Measurements from ENCODE around the gene C11orf24.

DNA sequence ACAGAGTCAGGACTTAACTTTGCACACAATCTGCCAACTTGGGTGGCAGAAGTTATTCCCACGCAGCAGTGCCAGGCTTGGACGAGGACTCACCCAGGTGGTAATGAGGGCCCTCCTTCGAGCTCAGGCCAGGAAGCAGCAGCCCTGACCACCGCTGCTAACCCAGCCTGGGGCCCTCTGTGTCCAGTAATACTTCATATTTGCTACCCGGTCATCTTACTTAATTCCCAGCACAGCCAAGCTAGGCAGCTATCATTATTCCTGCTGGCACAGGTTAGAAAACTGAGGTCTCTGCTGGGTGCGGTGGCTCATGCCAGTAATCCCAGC, 25.2 kb upstream of the C11orf24 start:
- TF ChIP-seq, protein P1, sequence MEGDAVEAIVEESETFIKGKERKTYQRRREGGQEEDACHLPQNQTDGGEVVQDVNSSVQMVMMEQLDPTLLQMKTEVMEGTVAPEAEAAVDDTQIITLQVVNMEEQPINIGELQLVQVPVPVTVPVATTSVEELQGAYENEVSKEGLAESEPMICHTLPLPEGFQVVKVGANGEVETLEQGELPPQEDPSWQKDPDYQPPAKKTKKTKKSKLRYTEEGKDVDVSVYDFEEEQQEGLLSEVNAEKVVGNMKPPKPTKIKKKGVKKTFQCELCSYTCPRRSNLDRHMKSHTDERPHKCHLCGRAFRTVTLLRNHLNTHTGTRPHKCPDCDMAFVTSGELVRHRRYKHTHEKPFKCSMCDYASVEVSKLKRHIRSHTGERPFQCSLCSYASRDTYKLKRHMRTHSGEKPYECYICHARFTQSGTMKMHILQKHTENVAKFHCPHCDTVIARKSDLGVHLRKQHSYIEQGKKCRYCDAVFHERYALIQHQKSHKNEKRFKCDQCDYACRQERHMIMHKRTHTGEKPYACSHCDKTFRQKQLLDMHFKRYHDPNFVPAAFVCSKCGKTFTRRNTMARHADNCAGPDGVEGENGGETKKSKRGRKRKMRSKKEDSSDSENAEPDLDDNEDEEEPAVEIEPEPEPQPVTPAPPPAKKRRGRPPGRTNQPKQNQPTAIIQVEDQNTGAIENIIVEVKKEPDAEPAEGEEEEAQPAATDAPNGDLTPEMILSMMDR (IDR thresholded peaks at IDR 0.05), result no peak
- TF ChIP-seq POLR2A (IDR thresholded peaks at IDR 0.05) (no peak), EP300 (IDR thresholded peaks at IDR 0.05) (no peak), POLR2AphosphoS5 (IDR thresholded peaks at IDR 0.05) (no peak)
